ENCODE data around the gene PTGES2.

DNA sequence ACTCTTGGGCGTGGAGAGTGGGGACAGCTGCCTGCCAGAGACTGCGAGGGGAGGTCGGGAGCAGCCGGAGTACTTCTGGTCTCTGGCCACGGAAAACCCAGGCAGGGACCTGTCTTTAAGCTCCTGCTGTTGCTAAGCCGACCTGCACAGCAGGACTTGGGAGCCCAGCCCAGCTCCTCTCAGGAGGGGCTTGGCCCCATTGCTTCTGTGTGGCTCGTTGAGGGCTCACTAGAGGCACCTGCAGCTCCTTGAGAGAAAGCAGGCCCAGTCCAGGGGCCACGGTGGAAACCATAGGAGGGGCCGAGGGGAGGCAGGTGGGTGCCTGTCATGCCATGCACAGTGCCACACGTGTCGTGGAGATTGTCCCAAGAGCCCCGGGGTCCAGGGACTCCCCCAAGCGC is 18.4 kb upstream of the PTGES2 start:
- TF ChIP-seq, protein P1, sequence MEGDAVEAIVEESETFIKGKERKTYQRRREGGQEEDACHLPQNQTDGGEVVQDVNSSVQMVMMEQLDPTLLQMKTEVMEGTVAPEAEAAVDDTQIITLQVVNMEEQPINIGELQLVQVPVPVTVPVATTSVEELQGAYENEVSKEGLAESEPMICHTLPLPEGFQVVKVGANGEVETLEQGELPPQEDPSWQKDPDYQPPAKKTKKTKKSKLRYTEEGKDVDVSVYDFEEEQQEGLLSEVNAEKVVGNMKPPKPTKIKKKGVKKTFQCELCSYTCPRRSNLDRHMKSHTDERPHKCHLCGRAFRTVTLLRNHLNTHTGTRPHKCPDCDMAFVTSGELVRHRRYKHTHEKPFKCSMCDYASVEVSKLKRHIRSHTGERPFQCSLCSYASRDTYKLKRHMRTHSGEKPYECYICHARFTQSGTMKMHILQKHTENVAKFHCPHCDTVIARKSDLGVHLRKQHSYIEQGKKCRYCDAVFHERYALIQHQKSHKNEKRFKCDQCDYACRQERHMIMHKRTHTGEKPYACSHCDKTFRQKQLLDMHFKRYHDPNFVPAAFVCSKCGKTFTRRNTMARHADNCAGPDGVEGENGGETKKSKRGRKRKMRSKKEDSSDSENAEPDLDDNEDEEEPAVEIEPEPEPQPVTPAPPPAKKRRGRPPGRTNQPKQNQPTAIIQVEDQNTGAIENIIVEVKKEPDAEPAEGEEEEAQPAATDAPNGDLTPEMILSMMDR (IDR thresholded peaks at IDR 0.05; ENCODE audit: low read depth, low read length, poor library complexity, severe bottlenecking): no peak
- no peak for TF ChIP-seq EZH2phosphoT487 (IDR thresholded peaks at IDR 0.05; ENCODE audit: borderline replicate concordance, low read length)
